Type B pancreatic cell (in vitro differentiated cells): ENCODE measurements around the gene DND1. TPM values are rescaled to one million over a fixed set of nuclear protein-coding genes. Genes with fewer than 3 reads are reported as not detected.

Experiments used
- DNase-seq: peaks from one replicate; pipeline ENCODE4 v3.0.0; 2021; ENCODE audit warnings: mixed read lengths; ENCODE audit not compliant: unreplicated experiment; ENCODE audit errors: extremely low spot score
- H3K27ac Mint-ChIP-seq: 2 replicates; pipeline ENCODE4 v1.8.0; 2021; ENCODE audit warnings: mild to moderate bottlenecking, mixed read lengths
- H3K27me3 Mint-ChIP-seq: 2 replicates; pipeline ENCODE4 v1.8.0; 2021; ENCODE audit warnings: mixed read lengths
- H3K36me3 Mint-ChIP-seq: 2 replicates; pipeline ENCODE4 v1.8.0; 2021; ENCODE audit warnings: mixed read lengths
- H3K4me1 Mint-ChIP-seq: one replicate; pipeline ENCODE4 v1.8.0; 2021; ENCODE audit warnings: mixed read lengths; ENCODE audit not compliant: unreplicated experiment
- H3K4me3 Mint-ChIP-seq: 2 replicates; pipeline ENCODE4 v1.8.0; 2021; ENCODE audit warnings: mild to moderate bottlenecking, mixed read lengths
- H3K9me3 Mint-ChIP-seq: 2 replicates; pipeline ENCODE4 v1.8.0; 2021; ENCODE audit warnings: mixed read lengths
- CTCF ChIP-seq: fragments of 200-600 bp; sonication (generic); conservative IDR thresholded peaks from 2 replicates; pipeline ENCODE4 v1.5.0; 2021; ENCODE audit warnings: antibody characterized with exemption, mild to moderate bottlenecking
- total RNA-seq: library from RNA; stranded (reverse); gene quantifications from 2 replicates; pipeline ENCODE4 v1.2.1, GENCODE V29; 2021; ENCODE audit warnings: low replicate concordance

Gene DND1
- total RNA-seq, 1 donor from 2014 or later, result 2.6 TPM

- H3K36me3 Mint-ChIP-seq, result peaks cover 34% of the 10 kb centered on the region
- H3K4me1 Mint-ChIP-seq, result peaks cover 17% of the 10 kb centered on the region
- H3K27me3 Mint-ChIP-seq, result no peaks in the 10 kb centered on the region
- H3K9me3 Mint-ChIP-seq, result no peaks in the 10 kb centered on the region
- no peak for TF ChIP-seq CTCF
- no peak overlapping the region for H3K4me3 Mint-ChIP-seq
- DNase-seq, result no peak
- no peak overlapping the region for H3K27ac Mint-ChIP-seq
These were observed 20.9 kb upstream of the DND1 start for GRCh38 chr5:140694276-140694675.

GRCh38 chr5:140690941-140691924, 17.9 kb upstream of the DND1 start, which contains the start of the genes HARS1 and HARS2:
HARS1 (minus strand) TSS chr5:140691370; CDS start chr5:140691304, 66 bp downstream.
HARS2 (plus strand) TSS chr5:140691455; CDS start chr5:140691649, 194 bp downstream.
- H3K4me1 Mint-ChIP-seq, result peaks cover 24% of the 10 kb centered on the region
- peaks cover 17% of the 10 kb centered on the region for H3K36me3 Mint-ChIP-seq
- no peak for TF ChIP-seq CTCF
- peak; percentile 88 for DNase-seq
- no peaks in the 10 kb centered on the region for H3K9me3 Mint-ChIP-seq
- no peaks in the 10 kb centered on the region for H3K27me3 Mint-ChIP-seq
- H3K4me3 Mint-ChIP-seq, result peak within 1 kb of the TSS; percentile 98
- H3K27ac Mint-ChIP-seq, result peak within 1 kb of the TSS; percentile 95

- Mint-ChIP-seq H3K9me3 (no peaks in the 10 kb centered on the region), H3K27me3 (no peaks in the 10 kb centered on the region), H3K36me3 (peaks cover 10% of the 10 kb centered on the region), H3K4me3 (peak overlapping the region; percentile 98), H3K4me1 (peaks cover 24% of the 10 kb centered on the region), H3K27ac (peak overlapping the region; percentile 95)
- DNase-seq, result no peak
- no peak for TF ChIP-seq CTCF
These were observed 17.1 kb upstream of the DND1 start for GRCh38 chr5:140690376-140690932.

- no peak for DNase-seq
- Mint-ChIP-seq H3K9me3 (no peaks in the 10 kb centered on the region), H3K27me3 (no peaks in the 10 kb centered on the region), H3K4me1 (no peaks in the 10 kb centered on the region), H3K36me3 (peaks cover 8% of the 10 kb centered on the region), H3K27ac (no peak overlapping the region), H3K4me3 (no peak overlapping the region)
- TF ChIP-seq CTCF, result no peak
These were observed 5.6 kb upstream of the DND1 start for GRCh38 chr5:140678993-140679392.

GRCh38 chr5:140677947-140678346, 4.6 kb upstream of the DND1 start:
- Mint-ChIP-seq H3K27ac (no peak overlapping the region), H3K4me3 (no peak overlapping the region), H3K4me1 (no peaks in the 10 kb centered on the region), H3K27me3 (no peaks in the 10 kb centered on the region), H3K36me3 (peaks cover 9% of the 10 kb centered on the region), H3K9me3 (no peaks in the 10 kb centered on the region)
- no peak for DNase-seq
- no peak for TF ChIP-seq CTCF
